Left lung (tissue), 10 donors: ENCODE results near the gene CCK. TPM values are rescaled to one million over a fixed set of nuclear protein-coding genes. Genes with fewer than 3 reads are reported as not detected.

ENCODE experiments used
- ATAC-seq: fragments of 200-7000 bp; cut with Tn5 transposase; one replicate; pipeline ENCODE4 v1.9.1; 2020; ENCODE audit warnings: moderate library complexity
- DNase-seq, 4 donors: peaks; one replicate each; pipeline ENCODE4 v3.0.0-alpha.2; 2013 to 2020
- H3K27ac ChIP-seq, 2 donors: fragments of 200-600 bp; sonication (generic) in 1 of 2; one replicate each; pipeline versions ENCODE4 v1.5.0 to v1.8.0; 2020 to 2021
- H3K27me3 ChIP-seq, 2 donors: fragments of 200-600 bp; sonication (generic) in 1 of 2; one replicate each; pipeline versions ENCODE4 v1.5.0 to v1.8.0; 2020 to 2021
- H3K36me3 ChIP-seq, 2 donors: fragments of 200-600 bp; sonication (generic) in 1 of 2; one replicate each; pipeline versions ENCODE4 v1.5.0 to v1.8.0; 2020 to 2021
- H3K4me1 ChIP-seq, 2 donors: fragments of 200-600 bp; one replicate each; pipeline ENCODE4 v1.8.0; 2021
- H3K4me3 ChIP-seq, 2 donors: fragments of 200-600 bp; sonication (generic) in 1 of 2; one replicate each; pipeline versions ENCODE4 v1.5.0 to v1.8.0; 2020 to 2021; ENCODE audit warnings: mild to moderate bottlenecking in 1 of 2
- H3K9me3 ChIP-seq, 2 donors: fragments of 200-600 bp; sonication (generic) in 1 of 2; one replicate each; pipeline versions ENCODE4 v1.5.0 to v1.8.0; 2020 to 2021
- intact Hi-C, 2 donors: fragments of 100-400 bp; cut with DNase I; formaldehyde crosslinking; loops; one replicate each; pipeline versions ENCODE4 v1.11.2 to v1.14.2; 2022
- polyA plus RNA-seq, 6 donors: library from polyadenylated mRNA; unstranded; fragments of 120-200 nt; gene quantifications; one replicate each; pipeline ENCODE4 v1.2.1, GENCODE V29; 2013; ENCODE audit not compliant: insufficient read length in 6 of 6
- total RNA-seq, 2 donors: library from RNA; stranded (reverse); fragmentation: NEBNext Ultra II Directional; extraction: Animal tissue kit (Norgen Biotek cat#: 25700); gene quantifications; one replicate each; pipeline ENCODE4 v1.2.1, GENCODE V29; 2021
- TF ChIP-seq, protein P1 (sequence below), 2 donors: fragments of 200-600 bp; sonication (generic) in 1 of 2; IDR thresholded peaks; one replicate each; pipeline versions ENCODE4 v1.5.0 to v1.8.0; 2021; ENCODE audit warnings: antibody characterized with exemption in 2 of 2
- donor health status: DM: no; HTN: yes; CAD: no.
- donor health status: DM: no; HTN: no; CAD: no.

CCK gene
- total and polyA plus RNA-seq, 8 donors, result 0.76 TPM; not detected in 7

DNA sequence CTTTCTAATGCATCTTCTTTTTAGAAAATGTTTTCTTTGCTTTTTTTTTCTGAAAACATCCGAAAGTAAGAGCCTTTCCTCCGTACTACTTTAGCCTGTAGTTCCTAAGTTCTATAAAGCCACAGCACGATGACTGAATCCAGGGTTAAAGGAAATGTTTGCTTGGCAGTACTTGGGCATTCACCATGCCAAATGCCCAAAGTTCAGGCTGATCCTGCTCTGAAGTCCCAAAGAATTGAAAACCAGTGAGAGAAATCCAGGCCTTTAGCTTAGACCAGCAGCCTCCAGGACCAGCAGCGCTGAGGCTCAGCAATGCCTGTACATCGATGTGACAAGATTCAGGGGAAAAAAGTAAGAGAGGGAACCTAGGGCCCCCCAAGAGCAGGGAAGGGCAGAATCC is 35.1 kb downstream of the CCK start:
- Histone ChIP-seq H3K4me1 (no peaks in the 10 kb centered on the region), H3K36me3 (no peaks in the 10 kb centered on the region), H3K27ac (no peak overlapping the region), H3K9me3 (no peaks in the 10 kb centered on the region), H3K4me3 (no peak overlapping the region), H3K27me3 (no peaks in the 10 kb centered on the region)
- ATAC-seq, result no peak
- no peak for DNase-seq
- intact Hi-C loops, result no loop called here
- TF ChIP-seq, protein P1, sequence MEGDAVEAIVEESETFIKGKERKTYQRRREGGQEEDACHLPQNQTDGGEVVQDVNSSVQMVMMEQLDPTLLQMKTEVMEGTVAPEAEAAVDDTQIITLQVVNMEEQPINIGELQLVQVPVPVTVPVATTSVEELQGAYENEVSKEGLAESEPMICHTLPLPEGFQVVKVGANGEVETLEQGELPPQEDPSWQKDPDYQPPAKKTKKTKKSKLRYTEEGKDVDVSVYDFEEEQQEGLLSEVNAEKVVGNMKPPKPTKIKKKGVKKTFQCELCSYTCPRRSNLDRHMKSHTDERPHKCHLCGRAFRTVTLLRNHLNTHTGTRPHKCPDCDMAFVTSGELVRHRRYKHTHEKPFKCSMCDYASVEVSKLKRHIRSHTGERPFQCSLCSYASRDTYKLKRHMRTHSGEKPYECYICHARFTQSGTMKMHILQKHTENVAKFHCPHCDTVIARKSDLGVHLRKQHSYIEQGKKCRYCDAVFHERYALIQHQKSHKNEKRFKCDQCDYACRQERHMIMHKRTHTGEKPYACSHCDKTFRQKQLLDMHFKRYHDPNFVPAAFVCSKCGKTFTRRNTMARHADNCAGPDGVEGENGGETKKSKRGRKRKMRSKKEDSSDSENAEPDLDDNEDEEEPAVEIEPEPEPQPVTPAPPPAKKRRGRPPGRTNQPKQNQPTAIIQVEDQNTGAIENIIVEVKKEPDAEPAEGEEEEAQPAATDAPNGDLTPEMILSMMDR (IDR thresholded peaks at IDR 0.05), result no peak

DNA sequence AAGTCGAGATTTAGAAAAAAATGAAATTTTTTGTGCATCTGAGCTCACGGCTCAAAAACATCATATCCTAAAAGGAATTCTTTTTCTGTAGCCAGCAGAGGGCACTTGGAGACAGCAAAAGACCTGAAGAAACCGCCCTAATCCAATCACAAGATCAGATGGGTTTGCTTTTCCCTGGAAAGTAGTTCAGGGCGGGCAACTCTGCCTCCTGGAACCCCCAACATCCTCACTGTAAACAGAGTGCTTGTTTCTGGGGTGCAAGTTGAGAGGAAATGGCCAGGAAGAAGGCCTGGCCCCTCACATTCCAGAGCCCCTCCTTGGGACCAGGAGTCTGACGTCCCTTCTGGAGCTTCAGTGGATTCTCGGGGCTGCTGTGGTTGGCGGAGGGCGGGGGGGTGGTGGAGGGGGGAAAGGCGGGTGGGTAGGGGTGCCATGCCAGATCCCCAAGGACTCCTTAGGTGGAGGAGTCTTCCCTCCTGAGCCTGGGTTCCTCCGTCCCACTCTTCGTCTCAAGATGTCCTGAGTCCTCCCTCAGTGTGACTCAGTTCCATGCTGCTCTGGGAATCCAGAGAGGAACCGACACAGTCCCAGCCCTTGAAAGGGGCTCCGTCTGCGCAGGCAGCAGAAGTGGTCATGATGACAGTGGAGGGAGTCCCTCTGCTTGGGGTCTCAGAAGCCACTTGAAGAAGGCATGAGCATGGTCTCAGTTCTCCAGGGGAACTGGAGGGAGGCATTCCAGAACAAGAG is 35.9 kb downstream of the CCK start:
- TF ChIP-seq, protein P1 (IDR thresholded peaks at IDR 0.05), result peak in 1 of 2 donors; percentile 49
- Histone ChIP-seq H3K9me3 (no peaks in the 10 kb centered on the region), H3K36me3 (no peaks in the 10 kb centered on the region), H3K4me1 (no peaks in the 10 kb centered on the region), H3K4me3 (no peak overlapping the region), H3K27ac (no peak overlapping the region), H3K27me3 (no peaks in the 10 kb centered on the region)
- intact Hi-C loops, result no loop called here
- ATAC-seq (peak; percentile 71), DNase-seq (peak in 2 of 4 donors; percentile 36 to 51)

DNA sequence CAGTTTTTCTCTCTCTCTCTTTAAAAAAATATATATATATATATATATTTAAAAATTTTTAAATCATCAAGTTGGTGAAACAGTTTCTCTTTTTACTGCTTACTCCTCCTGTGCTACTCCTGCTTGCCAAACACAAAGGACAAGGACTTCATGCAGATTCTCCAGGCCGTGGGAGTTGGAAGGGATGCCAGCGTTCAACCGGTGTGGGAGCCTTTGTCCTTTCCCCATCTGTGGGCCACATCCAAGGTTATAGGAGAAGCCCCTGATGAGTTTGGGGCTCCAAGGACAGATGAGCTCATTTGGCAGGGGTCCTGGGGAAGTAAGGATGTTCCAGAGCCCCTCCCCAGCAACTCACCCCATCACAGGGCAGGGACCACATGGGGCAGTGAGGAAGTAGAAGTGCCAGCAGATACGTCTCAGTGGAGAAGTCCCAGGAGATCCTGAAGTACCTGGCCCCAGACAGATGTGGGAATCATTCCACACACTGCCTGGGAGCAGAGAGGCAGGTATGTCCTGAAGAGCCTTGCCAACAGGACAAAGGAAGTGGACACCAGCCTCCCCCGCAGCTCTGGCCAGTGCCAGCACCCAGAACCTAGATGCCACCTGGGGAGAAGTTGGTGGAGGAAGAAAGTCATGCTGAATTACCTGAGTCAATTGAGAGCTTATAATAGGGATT is 36.6 kb downstream of the CCK start:
- ATAC-seq, result no peak
- intact Hi-C loops, result no loop called here
- Histone ChIP-seq H3K4me3 (no peak overlapping the region), H3K36me3 (no peaks in the 10 kb centered on the region), H3K27ac (no peak overlapping the region), H3K27me3 (no peaks in the 10 kb centered on the region), H3K9me3 (no peaks in the 10 kb centered on the region), H3K4me1 (no peaks in the 10 kb centered on the region)
- TF ChIP-seq, protein P1 (IDR thresholded peaks at IDR 0.05), result no peak
- no peak for DNase-seq

DNA sequence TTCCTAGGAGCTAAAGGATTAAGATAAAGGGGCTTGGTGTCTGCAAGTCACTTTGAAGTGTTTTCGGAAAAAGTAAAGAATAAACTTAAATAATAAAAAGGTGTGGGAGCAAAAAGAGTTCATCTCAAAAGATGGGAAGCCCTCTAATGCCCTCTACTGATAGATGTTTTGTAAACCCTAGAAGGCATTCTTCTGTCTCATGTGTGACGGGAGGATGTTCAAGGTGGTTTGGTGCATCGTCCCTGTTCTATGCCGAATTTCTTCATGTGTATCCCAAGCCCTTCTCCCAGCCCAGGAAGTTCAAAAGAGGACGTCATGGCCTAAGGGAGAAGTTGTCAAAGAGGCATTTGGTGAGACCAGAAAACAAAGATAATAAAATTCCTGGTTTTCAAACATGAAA is 37.2 kb downstream of the CCK start:
- no peaks in the 10 kb centered on the region for H3K4me1 ChIP-seq
- TF ChIP-seq, protein P1 (IDR thresholded peaks at IDR 0.05), result no peak

More for the DNA sequence above, 37.2 kb downstream of the CCK start:
- intact Hi-C loops, result no loop called here
- ATAC-seq (no peak), DNase-seq (no peak)
- Histone ChIP-seq H3K36me3 (peaks cover 0 to 5% of the 10 kb centered on the region in 2 donors), H3K9me3 (no peaks in the 10 kb centered on the region), H3K27ac (no peak overlapping the region), H3K27me3 (no peaks in the 10 kb centered on the region), H3K4me3 (no peak overlapping the region)
